Measurements from ENCODE around the gene SYNPR.

The SYNPR gene

DNA sequence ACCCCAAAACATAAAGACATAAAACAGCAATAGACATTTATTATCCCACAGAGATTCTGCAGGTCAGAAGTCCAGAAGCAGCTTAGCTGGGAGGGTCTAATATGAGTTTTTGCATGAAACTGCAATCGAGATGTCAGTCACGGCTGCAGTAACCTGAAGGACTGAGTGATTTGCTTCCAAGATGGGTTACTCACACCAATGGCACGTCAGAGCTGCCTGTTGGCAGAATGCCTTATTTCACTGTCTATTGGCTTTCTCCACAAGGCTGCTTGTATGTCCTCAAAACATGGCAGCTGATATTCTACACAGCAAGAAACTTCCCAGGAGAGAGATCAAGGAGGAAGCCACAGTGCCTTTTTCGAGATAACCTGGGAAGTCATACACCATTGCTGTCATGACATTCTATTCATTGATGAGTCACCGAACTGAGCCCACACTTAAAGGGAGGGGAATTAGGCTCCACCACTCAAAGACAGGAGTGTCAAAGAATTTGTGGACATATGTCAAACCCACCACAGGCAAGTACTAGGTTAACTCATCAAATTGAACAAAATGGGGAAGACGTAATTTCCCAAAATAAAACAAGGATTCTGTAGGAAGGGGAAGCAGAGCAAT, 122.2 kb downstream of the SYNPR start:
- Histone ChIP-seq H3K9me3 (ENCODE audit: low read depth, low read length) (no peaks in the 10 kb centered on the region), H3K36me3 (ENCODE audit: insufficient read depth, low read length) (no peaks in the 10 kb centered on the region), H3K4me3 (no peak overlapping the region), H3K27ac (no peak overlapping the region), H3K9ac (ENCODE audit: insufficient read length) (no peak overlapping the region)
- DNase-seq (ENCODE audit: low read depth, low spot score): no peak
- TF ChIP-seq EZH2 (IDR thresholded peaks at IDR 0.05) (no peak), POLR2AphosphoS5 (IDR thresholded peaks at IDR 0.05; ENCODE audit: borderline replicate concordance, low read depth, low read length) (no peak), FOXP2 (optimal IDR thresholded peaks at IDR 0.05; ENCODE audit: control extremely low read depth, extremely low read length, insufficient read depth) (no peak)

DNA sequence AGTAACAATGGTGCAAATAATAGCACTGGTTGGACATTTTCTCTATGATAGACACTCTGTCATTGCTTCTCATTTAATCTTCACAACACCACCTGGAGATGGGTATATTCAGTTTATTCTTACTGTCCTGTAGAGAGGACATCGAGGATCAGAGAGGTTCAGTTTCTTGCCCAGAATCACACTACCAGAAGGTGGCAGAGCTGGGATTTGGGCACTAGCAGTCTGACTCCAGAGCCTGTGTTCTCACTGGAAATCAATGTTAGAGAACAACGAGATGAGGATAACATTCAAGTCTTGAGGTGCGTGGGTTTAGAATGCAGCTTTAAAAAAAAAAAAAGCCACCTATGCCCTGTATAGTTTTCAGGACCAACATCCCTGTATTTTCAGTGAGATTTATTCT, 127.8 kb downstream of the SYNPR start:
- Histone ChIP-seq H3K36me3 (ENCODE audit: insufficient read depth, low read length) (no peaks in the 10 kb centered on the region), H3K9me3 (ENCODE audit: low read depth, low read length) (no peaks in the 10 kb centered on the region), H3K4me3 (no peak overlapping the region), H3K27ac (no peak overlapping the region), H3K9ac (ENCODE audit: insufficient read length) (no peak overlapping the region)
- TF ChIP-seq EZH2 (IDR thresholded peaks at IDR 0.05) (no peak), FOXP2 (optimal IDR thresholded peaks at IDR 0.05; ENCODE audit: control extremely low read depth, extremely low read length, insufficient read depth) (no peak), POLR2AphosphoS5 (IDR thresholded peaks at IDR 0.05; ENCODE audit: borderline replicate concordance, low read depth, low read length) (no peak)
- DNase-seq (ENCODE audit: low read depth, low spot score): no peak

DNA sequence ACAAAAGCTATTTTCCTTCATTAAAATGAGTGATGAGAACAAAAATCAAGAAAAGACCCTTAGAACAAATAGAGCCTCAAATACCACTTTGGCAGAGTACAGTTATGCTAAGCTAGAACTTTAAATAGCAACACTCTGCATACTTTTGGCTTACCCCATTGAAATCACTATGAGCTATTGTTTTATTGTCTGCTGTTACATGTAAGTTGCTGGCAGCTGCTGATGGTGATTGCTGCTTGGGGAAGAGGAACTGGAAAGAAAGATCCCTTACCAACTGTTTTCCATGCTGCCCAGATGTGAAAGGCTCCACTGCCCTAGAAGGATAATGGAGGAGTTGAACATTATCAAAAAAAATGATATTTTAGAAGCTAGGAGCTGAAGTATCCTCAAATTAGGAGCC, 135.4 kb downstream of the SYNPR start:
- no peak overlapping the region for H3K9ac ChIP-seq (ENCODE audit: insufficient read length)
- H3K9me3 ChIP-seq (ENCODE audit: low read depth, low read length): no peaks in the 10 kb centered on the region
- no peaks in the 10 kb centered on the region for H3K36me3 ChIP-seq (ENCODE audit: insufficient read depth, low read length)
- TF ChIP-seq FOXP2 (optimal IDR thresholded peaks at IDR 0.05; ENCODE audit: control extremely low read depth, extremely low read length, insufficient read depth): no peak
- TF ChIP-seq EZH2 (IDR thresholded peaks at IDR 0.05): no peak
- no peak for TF ChIP-seq POLR2AphosphoS5 (IDR thresholded peaks at IDR 0.05; ENCODE audit: borderline replicate concordance, low read depth, low read length)
- no peak for DNase-seq (ENCODE audit: low read depth, low spot score)
- no peak overlapping the region for H3K27ac ChIP-seq
- H3K4me3 ChIP-seq: no peak overlapping the region

DNA sequence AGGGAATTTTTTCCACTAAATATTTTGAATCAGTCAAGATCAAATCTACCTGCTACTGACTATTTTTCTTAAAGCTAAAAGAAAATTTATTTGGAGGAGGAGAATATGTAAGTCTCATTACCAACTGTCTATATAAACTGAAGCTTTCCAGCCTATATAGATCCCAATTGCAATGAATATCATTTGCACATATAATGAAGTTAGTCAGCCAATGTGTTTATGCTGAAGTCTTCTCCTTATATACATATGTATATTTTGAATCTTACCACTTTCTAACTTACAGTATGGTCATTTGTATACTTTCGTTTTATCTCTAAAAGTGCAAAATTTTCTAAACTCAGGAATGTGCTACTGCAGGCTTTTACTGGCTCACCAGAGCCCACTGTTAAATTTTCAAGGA, 136.5 kb downstream of the SYNPR start:
- Histone ChIP-seq H3K9ac (ENCODE audit: insufficient read length) (no peak overlapping the region), H3K36me3 (ENCODE audit: insufficient read depth, low read length) (no peaks in the 10 kb centered on the region), H3K27ac (no peak overlapping the region), H3K9me3 (ENCODE audit: low read depth, low read length) (no peaks in the 10 kb centered on the region), H3K4me3 (no peak overlapping the region)
- no peak for TF ChIP-seq POLR2AphosphoS5 (IDR thresholded peaks at IDR 0.05; ENCODE audit: borderline replicate concordance, low read depth, low read length)
- no peak for TF ChIP-seq EZH2 (IDR thresholded peaks at IDR 0.05)
- no peak for TF ChIP-seq FOXP2 (optimal IDR thresholded peaks at IDR 0.05; ENCODE audit: control extremely low read depth, extremely low read length, insufficient read depth)
- DNase-seq (ENCODE audit: low read depth, low spot score): no peak

DNA sequence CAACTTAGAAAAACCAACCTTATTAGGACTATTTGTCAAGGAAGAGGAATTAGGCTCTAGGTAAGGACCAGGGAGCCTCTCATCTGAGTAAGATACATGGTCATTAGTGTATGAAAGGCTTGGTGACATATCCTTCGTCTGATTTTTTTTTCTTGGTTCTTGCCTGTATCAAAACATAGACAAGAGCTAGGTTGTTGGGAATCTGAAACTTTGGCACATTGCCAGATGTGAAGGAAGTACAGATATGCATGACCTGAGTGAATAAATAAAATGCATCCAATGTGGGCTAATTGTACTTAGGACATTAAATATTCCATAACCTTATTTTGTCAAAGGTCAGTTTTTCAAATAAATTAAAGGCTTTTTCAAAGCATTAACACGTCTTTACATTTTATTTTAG, 151.8 kb downstream of the SYNPR start:
- Histone ChIP-seq H3K27ac (no peak overlapping the region), H3K4me3 (no peak overlapping the region), H3K36me3 (ENCODE audit: insufficient read depth, low read length) (no peaks in the 10 kb centered on the region), H3K9me3 (ENCODE audit: low read depth, low read length) (no peaks in the 10 kb centered on the region), H3K9ac (ENCODE audit: insufficient read length) (no peak overlapping the region)
- no peak for DNase-seq (ENCODE audit: low read depth, low spot score)
- no peak for TF ChIP-seq FOXP2 (optimal IDR thresholded peaks at IDR 0.05; ENCODE audit: control extremely low read depth, extremely low read length, insufficient read depth)
- TF ChIP-seq POLR2AphosphoS5 (IDR thresholded peaks at IDR 0.05; ENCODE audit: borderline replicate concordance, low read depth, low read length): no peak
- no peak for TF ChIP-seq EZH2 (IDR thresholded peaks at IDR 0.05)

DNA sequence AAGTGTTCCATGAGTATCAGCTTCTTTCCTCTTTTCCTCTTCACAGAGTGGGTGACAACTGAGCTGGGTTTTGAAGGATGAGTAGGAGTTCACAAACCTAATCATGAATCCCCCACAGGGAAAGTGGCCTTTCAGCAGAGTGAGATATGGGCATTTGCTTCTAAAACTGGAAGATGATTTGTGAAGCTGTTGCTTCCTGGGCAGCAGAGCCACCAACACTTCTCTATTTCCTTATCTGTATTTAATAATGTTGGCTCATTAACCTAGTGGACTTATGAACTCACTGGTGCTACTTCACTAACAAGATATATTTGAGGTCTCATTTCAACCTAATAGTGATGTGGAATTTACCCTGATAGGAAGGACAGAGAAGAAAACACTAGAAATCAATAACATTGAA, 152.8 kb downstream of the SYNPR start:
- Histone ChIP-seq H3K4me3 (no peak overlapping the region), H3K36me3 (ENCODE audit: insufficient read depth, low read length) (no peaks in the 10 kb centered on the region), H3K9ac (ENCODE audit: insufficient read length) (no peak overlapping the region), H3K9me3 (ENCODE audit: low read depth, low read length) (no peaks in the 10 kb centered on the region), H3K27ac (no peak overlapping the region)
- DNase-seq (ENCODE audit: low read depth, low spot score): no peak
- no peak for TF ChIP-seq POLR2AphosphoS5 (IDR thresholded peaks at IDR 0.05; ENCODE audit: borderline replicate concordance, low read depth, low read length)
- no peak for TF ChIP-seq FOXP2 (optimal IDR thresholded peaks at IDR 0.05; ENCODE audit: control extremely low read depth, extremely low read length, insufficient read depth)
- no peak for TF ChIP-seq EZH2 (IDR thresholded peaks at IDR 0.05)

DNA sequence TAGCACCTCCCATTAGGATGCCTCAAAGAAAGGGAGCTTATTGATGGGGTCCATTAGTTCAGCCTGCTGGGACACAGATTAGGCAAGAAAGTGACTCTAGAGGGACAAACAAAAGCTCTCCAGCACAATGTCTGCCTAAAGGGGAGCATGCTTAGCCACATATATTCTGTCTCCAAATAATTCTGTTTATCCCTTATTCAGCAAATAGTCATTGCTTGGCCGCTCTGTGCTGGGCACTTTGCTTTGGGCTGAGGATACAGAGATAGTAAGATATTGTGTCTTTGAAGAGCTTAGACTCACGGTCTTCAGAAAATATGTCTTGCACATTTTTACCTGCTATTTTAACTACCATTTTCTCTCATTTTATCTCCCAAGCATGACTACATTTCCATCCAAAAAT, 159.8 kb downstream of the SYNPR start:
- Histone ChIP-seq H3K9me3 (ENCODE audit: low read depth, low read length) (no peaks in the 10 kb centered on the region), H3K27ac (no peak overlapping the region), H3K4me3 (no peak overlapping the region), H3K36me3 (ENCODE audit: insufficient read depth, low read length) (no peaks in the 10 kb centered on the region), H3K9ac (ENCODE audit: insufficient read length) (no peak overlapping the region)
- DNase-seq (ENCODE audit: low read depth, low spot score): no peak
- no peak for TF ChIP-seq FOXP2 (optimal IDR thresholded peaks at IDR 0.05; ENCODE audit: control extremely low read depth, extremely low read length, insufficient read depth)
- TF ChIP-seq POLR2AphosphoS5 (IDR thresholded peaks at IDR 0.05; ENCODE audit: borderline replicate concordance, low read depth, low read length): no peak
- no peak for TF ChIP-seq EZH2 (IDR thresholded peaks at IDR 0.05)

DNA sequence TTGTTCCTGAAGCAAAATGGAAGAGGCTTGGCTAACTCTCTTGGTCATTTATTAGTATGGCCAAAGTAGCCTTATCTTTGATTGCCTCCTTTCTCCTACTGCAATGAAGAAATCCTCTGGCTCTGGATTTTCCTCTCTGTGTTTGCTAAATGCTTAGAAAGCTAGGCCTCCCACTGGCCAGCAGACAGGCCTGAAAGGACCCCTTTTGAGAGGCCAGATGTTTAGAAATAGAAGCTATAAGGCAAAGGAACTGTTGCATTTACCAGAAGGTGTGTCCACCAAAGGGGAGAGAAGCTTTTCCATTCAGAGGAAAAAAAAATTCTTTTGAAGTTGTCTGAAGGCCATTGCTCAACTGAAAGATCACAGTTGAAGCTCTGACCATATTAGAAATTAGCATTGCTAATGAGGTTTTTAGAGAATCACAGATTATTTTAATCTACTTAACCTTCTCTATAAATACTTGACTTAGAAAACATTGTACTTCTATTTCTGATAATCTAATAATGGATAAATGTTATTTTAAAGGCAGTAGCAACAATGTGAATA, 160.8 kb downstream of the SYNPR start:
- Histone ChIP-seq H3K36me3 (ENCODE audit: insufficient read depth, low read length) (no peaks in the 10 kb centered on the region), H3K9ac (ENCODE audit: insufficient read length) (no peak overlapping the region), H3K9me3 (ENCODE audit: low read depth, low read length) (no peaks in the 10 kb centered on the region), H3K27ac (no peak overlapping the region), H3K4me3 (no peak overlapping the region)
- TF ChIP-seq FOXP2 (optimal IDR thresholded peaks at IDR 0.05; ENCODE audit: control extremely low read depth, extremely low read length, insufficient read depth) (no peak), POLR2AphosphoS5 (IDR thresholded peaks at IDR 0.05; ENCODE audit: borderline replicate concordance, low read depth, low read length) (no peak), EZH2 (IDR thresholded peaks at IDR 0.05) (no peak)
- DNase-seq (ENCODE audit: low read depth, low spot score): no peak

DNA sequence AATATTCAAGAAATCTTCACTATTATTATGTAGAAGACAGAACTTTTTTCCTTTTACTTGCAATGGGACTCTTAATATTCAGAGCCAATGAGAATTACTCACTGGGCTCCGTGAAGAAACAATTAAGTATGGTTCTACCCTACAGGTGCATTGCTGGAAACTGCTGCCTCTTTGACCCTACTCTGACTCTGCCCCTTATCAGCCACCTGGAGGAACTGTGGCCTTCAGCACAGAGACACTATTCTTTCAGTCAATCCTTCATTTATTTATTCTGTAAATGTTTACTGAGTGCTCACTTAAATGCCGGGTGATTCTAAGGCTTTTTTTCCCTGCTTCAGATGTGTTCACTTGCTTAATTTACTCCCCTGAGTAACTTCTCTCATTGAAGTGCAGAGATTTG, 163.2 kb downstream of the SYNPR start:
- Histone ChIP-seq H3K9me3 (ENCODE audit: low read depth, low read length) (no peaks in the 10 kb centered on the region), H3K9ac (ENCODE audit: insufficient read length) (no peak overlapping the region), H3K36me3 (ENCODE audit: insufficient read depth, low read length) (no peaks in the 10 kb centered on the region), H3K4me3 (no peak overlapping the region), H3K27ac (no peak overlapping the region)
- TF ChIP-seq FOXP2 (optimal IDR thresholded peaks at IDR 0.05; ENCODE audit: control extremely low read depth, extremely low read length, insufficient read depth) (no peak), POLR2AphosphoS5 (IDR thresholded peaks at IDR 0.05; ENCODE audit: borderline replicate concordance, low read depth, low read length) (no peak), EZH2 (IDR thresholded peaks at IDR 0.05) (no peak)
- DNase-seq (ENCODE audit: low read depth, low spot score): no peak
